ENCODE results near the gene PPME1.

Gene PPME1

GRCh38 chr11:74282914-74283371 is 111.9 kb downstream of the PPME1 start:
- no peak for DNase-seq (ENCODE audit: low spot score)

GRCh38 chr11:74283580-74284180 is 112.6 kb downstream of the PPME1 start:
- no peak for DNase-seq (ENCODE audit: low spot score)

GRCh38 chr11:74284466-74284865 is 113.4 kb downstream of the PPME1 start:
- DNase-seq (ENCODE audit: low spot score): no peak

- no peak for DNase-seq (ENCODE audit: low spot score)
Measured at GRCh38 chr11:74288161-74288560, 117.1 kb downstream of the PPME1 start.

GRCh38 chr11:74288911-74289310 is 117.8 kb downstream of the PPME1 start:
- no peak for DNase-seq (ENCODE audit: low spot score)

- DNase-seq (ENCODE audit: low spot score): no peak
Measured at GRCh38 chr11:74297484-74297883, 126.4 kb downstream of the PPME1 start.

- no peak for DNase-seq (ENCODE audit: low spot score)
Measured at GRCh38 chr11:74299015-74299414, 127.9 kb downstream of the PPME1 start.
